ENCODE data around the gene TTLL5. TPM values are rescaled to one million over a fixed set of nuclear protein-coding genes. Genes with fewer than 3 reads are reported as not detected.

The TTLL5 gene
- total and polyA plus RNA-seq, 8 donors = 10.1 to 48.4 (median 17.3) TPM

- 31 to 53% (median 38%) methylated on average over 10 of the region's 10 CpGs for WGBS, 5 donors
- peak overlapping the region; percentile 75 to 88 (median 83) for H3K27ac ChIP-seq
These were observed 171.7 kb downstream of the TTLL5 start for GRCh38 chr14:75832621-75833297.

GRCh38 chr14:75833326-75834020, 172.4 kb downstream of the TTLL5 start:
- no peak for DNase-seq
- TF ChIP-seq POLR2AphosphoS5 (IDR thresholded peaks at IDR 0.05) (no peak), EP300 (IDR thresholded peaks at IDR 0.05) (no peak), CTCF (IDR thresholded peaks at IDR 0.05) (no peak), POLR2A (IDR thresholded peaks at IDR 0.05) (no peak)
- H3K4me1 ChIP-seq = peaks cover 13 to 36% (median 26%) of the 10 kb centered on the region in 4 donors
- H3K27me3 ChIP-seq = no peaks in the 10 kb centered on the region
- 61 to 84% (median 68%) methylated on average over 2 of the region's 2 CpGs for WGBS, 5 donors
- no peak overlapping the region for H3K4me3 ChIP-seq
- no peaks in the 10 kb centered on the region for H3K9me3 ChIP-seq
- peak overlapping the region; percentile 75 to 88 (median 83) for H3K27ac ChIP-seq
- H3K36me3 ChIP-seq = no peaks in the 10 kb centered on the region
- intact Hi-C loops (cut with DNase I; ENCODE audit: low total_unique reads) = no loop called here

More at GRCh38 chr14:75832621-75833297, 171.7 kb downstream of the TTLL5 start:
- intact Hi-C loops (cut with DNase I; ENCODE audit: low total_unique reads) = no loop called here
- H3K4me1 ChIP-seq = peaks cover 13 to 36% (median 26%) of the 10 kb centered on the region in 4 donors
- peak; percentile 46 to 58 for DNase-seq
- no peak for TF ChIP-seq POLR2A (IDR thresholded peaks at IDR 0.05)
- peak in 1 of 3 donors; percentile 41 for TF ChIP-seq POLR2AphosphoS5 (IDR thresholded peaks at IDR 0.05)
- H3K9me3 ChIP-seq = no peaks in the 10 kb centered on the region
- H3K36me3 ChIP-seq = no peaks in the 10 kb centered on the region
- no peaks in the 10 kb centered on the region for H3K27me3 ChIP-seq
- H3K4me3 ChIP-seq = no peak overlapping the region

- Histone ChIP-seq H3K27ac (no peak overlapping the region), H3K4me1 (peaks cover 13 to 36% (median 26%) of the 10 kb centered on the region in 4 donors), H3K4me3 (no peak overlapping the region), H3K9me3 (no peaks in the 10 kb centered on the region), H3K27me3 (no peaks in the 10 kb centered on the region), H3K36me3 (peaks cover 0 to 4% (median 0%) of the 10 kb centered on the region in 4 donors)
- TF ChIP-seq POLR2AphosphoS5 (IDR thresholded peaks at IDR 0.05) (no peak), POLR2A (IDR thresholded peaks at IDR 0.05) (no peak), CTCF (IDR thresholded peaks at IDR 0.05) (no peak), EP300 (IDR thresholded peaks at IDR 0.05) (no peak)
- intact Hi-C loops (cut with DNase I; ENCODE audit: low total_unique reads) = no loop called here
- DNase-seq = no peak
These were observed 174.2 kb downstream of the TTLL5 start for GRCh38 chr14:75835156-75835725.

- no peak for DNase-seq
- intact Hi-C loops (cut with DNase I; ENCODE audit: low total_unique reads) = no loop called here
- Histone ChIP-seq H3K27me3 (no peaks in the 10 kb centered on the region), H3K9me3 (no peaks in the 10 kb centered on the region), H3K4me3 (no peak overlapping the region), H3K36me3 (peaks cover 0 to 4% (median 0%) of the 10 kb centered on the region in 4 donors), H3K27ac (no peak overlapping the region), H3K4me1 (peaks cover 13 to 31% (median 24%) of the 10 kb centered on the region in 4 donors)
- 90 to 100% (median 94%) methylated on average over 1 of the region's 1 CpG for WGBS, 5 donors
- TF ChIP-seq POLR2A (IDR thresholded peaks at IDR 0.05) (no peak), CTCF (IDR thresholded peaks at IDR 0.05) (no peak), POLR2AphosphoS5 (IDR thresholded peaks at IDR 0.05) (no peak)
These were observed 174.7 kb downstream of the TTLL5 start for GRCh38 chr14:75835737-75836136.
